Measurements from ENCODE around the gene AP1S2.

AP1S2 gene

DNA sequence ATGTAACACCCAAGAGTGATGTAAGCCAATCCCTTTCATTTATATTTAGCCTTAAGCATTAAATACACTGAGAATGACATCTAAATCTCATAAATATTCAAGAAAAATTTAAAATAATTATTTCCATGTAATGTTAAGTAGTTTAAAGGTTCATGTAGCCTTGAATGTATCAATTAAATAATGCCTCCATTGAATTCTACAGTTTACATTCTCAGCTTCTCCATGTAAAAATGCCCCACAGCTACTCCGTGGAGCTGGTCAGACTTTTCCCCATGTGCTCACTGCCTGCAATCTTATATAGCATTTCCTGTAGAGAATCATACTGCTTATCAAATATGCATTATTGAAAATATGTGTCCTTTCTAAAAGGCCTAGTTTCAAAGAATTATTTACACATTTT lies 25.4 kb downstream of the AP1S2 start:
- TF ChIP-seq, protein P1, sequence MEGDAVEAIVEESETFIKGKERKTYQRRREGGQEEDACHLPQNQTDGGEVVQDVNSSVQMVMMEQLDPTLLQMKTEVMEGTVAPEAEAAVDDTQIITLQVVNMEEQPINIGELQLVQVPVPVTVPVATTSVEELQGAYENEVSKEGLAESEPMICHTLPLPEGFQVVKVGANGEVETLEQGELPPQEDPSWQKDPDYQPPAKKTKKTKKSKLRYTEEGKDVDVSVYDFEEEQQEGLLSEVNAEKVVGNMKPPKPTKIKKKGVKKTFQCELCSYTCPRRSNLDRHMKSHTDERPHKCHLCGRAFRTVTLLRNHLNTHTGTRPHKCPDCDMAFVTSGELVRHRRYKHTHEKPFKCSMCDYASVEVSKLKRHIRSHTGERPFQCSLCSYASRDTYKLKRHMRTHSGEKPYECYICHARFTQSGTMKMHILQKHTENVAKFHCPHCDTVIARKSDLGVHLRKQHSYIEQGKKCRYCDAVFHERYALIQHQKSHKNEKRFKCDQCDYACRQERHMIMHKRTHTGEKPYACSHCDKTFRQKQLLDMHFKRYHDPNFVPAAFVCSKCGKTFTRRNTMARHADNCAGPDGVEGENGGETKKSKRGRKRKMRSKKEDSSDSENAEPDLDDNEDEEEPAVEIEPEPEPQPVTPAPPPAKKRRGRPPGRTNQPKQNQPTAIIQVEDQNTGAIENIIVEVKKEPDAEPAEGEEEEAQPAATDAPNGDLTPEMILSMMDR (IDR thresholded peaks at IDR 0.05; ENCODE audit: low read depth, low read length): no peak
- DNase-seq (ENCODE audit: low read depth, low spot score): no peak
- in situ Hi-C loops (cut with HindIII; ENCODE audit: low sequenced_read_pairs): no loop called here
- H3K4me3 ChIP-seq (ENCODE audit: low read depth, low read length): no peak overlapping the region

DNA sequence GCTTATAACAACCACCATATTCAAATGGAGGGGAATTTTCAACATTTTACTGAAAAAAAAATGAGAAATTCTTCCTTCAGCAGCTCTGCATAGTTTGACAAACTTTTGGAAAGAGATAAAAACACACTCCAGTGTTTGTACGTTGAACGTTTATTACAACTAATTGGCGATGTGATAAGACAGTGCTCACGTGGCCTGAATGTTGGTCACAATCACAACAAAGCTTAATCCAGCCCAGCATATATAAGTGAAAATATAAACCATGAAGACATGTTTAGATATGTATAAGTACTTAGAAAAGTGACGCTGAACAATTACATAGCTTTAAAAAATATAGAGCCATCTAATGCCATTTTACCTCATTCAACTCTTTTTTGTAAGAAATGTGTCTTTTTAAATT lies 28.7 kb downstream of the AP1S2 start:
- no peak for DNase-seq (ENCODE audit: low read depth, low spot score)
- TF ChIP-seq, protein P1 (IDR thresholded peaks at IDR 0.05; ENCODE audit: low read depth, low read length): no peak
- no peak overlapping the region for H3K4me3 ChIP-seq (ENCODE audit: low read depth, low read length)
- in situ Hi-C loops (cut with HindIII; ENCODE audit: low sequenced_read_pairs): no loop called here

DNA sequence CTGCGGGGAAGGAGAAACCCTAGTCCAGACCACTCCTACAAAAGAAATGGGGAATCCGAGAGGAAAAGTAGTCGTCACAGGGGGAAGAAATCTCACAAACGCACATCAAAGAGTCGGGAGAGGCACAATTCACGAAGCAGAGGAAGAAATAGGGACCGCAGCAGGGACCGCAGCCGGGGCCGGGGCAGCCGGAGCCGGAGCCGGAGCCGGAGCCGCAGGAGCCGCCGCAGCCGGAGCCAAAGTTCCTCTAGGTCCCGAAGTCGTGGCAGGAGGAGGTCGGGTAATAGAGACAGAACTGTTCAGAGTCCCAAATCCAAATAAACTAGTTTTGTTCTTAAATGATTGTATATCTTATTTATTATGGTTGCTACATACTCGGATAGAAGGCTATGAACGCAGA lies 31.7 kb downstream of the AP1S2 start:
- H3K4me3 ChIP-seq (ENCODE audit: low read depth, low read length): no peak overlapping the region
- TF ChIP-seq, protein P1 (IDR thresholded peaks at IDR 0.05; ENCODE audit: low read depth, low read length): no peak
- no peak for DNase-seq (ENCODE audit: low read depth, low spot score)
- in situ Hi-C loops (cut with HindIII; ENCODE audit: low sequenced_read_pairs): no loop called here

DNA sequence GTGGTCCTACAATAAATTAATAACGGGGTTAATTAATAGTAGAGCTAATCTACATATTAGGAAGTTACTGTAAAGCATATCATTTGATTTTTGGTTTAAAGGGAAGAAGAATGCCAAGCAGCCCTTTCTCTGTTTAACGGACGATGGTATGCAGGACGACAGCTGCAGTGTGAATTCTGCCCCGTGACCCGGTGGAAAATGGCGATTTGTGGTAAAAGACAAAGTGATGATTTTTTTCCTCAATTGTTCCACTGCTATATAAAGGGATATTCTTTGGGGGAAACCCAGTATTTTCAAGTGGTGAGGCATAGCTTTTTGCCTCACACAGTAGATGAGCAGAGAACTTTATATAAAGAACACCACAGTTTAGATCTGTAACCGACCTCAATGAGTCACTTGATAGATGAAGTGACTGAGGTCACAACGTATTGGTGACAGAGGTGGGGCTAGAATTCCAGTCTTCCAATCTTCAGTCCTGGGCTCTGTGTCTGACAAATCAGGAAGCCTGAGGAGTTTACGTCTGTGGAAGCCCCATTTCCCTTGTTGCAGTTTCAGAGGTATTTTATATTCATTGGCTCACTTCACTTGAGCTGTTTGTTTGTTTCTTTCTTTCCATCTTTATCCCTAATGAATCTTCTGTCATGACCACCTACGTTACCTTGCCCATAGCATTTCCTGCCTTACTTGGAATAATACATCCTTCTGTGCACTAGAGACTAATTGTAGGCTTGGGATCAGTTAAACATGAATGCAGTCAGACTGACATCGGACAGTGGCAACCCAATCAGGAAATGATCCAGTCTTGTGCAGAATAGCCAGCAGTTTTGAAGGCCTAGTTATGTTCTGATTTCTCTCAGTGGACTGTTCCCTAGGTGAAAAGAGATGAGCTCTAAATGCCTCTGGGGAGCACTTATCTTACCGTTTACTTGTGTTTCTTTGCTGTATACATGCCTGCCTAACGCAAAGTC lies 34.2 kb downstream of the AP1S2 start:
- in situ Hi-C loops (cut with HindIII; ENCODE audit: low sequenced_read_pairs): no loop called here
- TF ChIP-seq, protein P1 (IDR thresholded peaks at IDR 0.05; ENCODE audit: low read depth, low read length): no peak
- DNase-seq (ENCODE audit: low read depth, low spot score): peak; percentile 17
- no peak overlapping the region for H3K4me3 ChIP-seq (ENCODE audit: low read depth, low read length)

DNA sequence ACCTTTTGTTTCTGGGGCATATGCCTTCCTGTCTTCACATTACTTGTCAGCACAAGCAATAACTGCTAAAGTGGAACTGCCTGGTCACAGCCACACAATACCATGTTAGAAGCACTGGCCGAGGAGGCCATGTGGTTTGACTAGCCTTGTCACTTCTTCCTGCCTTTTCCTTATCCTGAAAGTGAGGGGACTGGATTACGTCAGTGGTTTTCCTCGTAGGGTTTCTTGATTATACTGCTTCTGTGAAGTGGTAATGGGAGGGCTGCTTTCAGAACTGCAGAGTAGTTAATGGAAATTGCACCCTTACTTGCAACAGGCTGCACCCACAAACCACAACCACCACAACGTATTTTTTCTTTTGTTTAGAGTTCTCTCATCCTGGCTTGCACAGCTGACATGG lies 37.7 kb downstream of the AP1S2 start:
- H3K4me3 ChIP-seq (ENCODE audit: low read depth, low read length): no peak overlapping the region
- peak; percentile 27 for DNase-seq (ENCODE audit: low read depth, low spot score)
- in situ Hi-C loops (cut with HindIII; ENCODE audit: low sequenced_read_pairs): no loop called here
- TF ChIP-seq, protein P1 (IDR thresholded peaks at IDR 0.05; ENCODE audit: low read depth, low read length): no peak

DNA sequence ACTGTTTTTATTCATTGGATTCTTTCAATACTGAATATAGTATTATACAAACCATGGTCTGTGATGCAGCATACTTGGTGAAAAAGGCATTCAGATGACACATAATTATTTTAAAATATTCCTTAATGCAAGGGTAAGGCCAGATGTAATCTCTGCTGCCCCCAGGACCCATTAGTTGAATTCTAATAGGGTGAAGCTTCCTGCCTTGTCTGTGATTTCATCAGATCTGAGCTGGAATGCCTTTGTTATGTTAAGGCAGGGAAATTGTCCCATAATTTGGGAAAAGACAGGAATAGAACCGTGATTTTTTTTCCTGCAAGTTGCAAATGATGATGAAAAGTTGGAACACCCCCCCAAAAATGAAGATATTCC lies 38.2 kb downstream of the AP1S2 start:
- in situ Hi-C loops (cut with HindIII; ENCODE audit: low sequenced_read_pairs): no loop called here
- no peak for DNase-seq (ENCODE audit: low read depth, low spot score)
- no peak overlapping the region for H3K4me3 ChIP-seq (ENCODE audit: low read depth, low read length)
- TF ChIP-seq, protein P1 (IDR thresholded peaks at IDR 0.05; ENCODE audit: low read depth, low read length): no peak

All from astrocyte of the spinal cord (primary cell).